HG03378 (cell line): ENCODE results near the gene WIPF1.

Experiments
- ATAC-seq: cut with Tn5 transposase; IDR thresholded peaks from one replicate; pipeline ENCODE4 v1.9.1; 2021; ENCODE audit warnings: mild to moderate bottlenecking, moderate library complexity; ENCODE audit not compliant: unreplicated experiment

Gene WIPF1

GRCh38 chr2:174621323-174621722, 23.7 kb upstream of the WIPF1 start:
- ATAC-seq: no peak

DNA sequence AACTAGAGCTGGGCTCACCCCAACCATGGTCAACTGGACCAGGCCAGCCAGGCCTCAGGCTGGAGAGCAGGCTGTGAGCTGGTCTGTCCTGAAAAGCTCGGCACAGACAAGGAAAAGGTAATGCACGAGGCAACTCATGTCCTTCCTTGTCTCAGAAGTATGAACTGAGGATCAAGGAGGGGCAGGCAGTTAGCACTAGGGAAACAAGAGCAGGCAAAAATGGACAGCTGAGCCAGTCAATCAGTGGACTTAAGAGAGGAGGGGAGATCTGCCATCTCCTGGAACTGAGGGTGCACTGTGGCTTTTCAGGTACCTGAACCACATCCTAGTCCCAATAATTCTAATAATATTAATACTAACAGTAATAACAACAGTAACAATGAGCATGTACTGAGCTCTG, 20.6 kb upstream of the WIPF1 start:
- ATAC-seq: no peak

DNA sequence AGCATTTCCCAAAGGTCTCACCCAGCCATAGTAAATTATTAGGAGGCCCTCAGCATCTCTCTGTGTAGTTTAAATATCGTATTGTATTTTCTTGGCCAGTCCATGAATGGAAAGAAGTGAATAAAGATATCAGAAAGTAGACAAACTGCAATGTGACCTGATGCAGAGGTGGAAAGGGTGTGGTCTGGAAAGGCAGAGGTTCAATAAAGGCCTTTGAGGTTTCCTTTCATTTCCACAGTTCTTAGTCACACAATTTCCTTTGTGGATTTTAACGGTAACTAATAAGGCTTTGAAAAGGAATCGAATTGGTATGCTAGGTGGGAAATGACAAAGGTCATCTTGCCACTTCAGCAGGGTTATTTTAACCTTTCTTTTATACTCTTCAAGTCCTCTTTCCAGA, 20.1 kb upstream of the WIPF1 start:
- no peak for ATAC-seq

DNA sequence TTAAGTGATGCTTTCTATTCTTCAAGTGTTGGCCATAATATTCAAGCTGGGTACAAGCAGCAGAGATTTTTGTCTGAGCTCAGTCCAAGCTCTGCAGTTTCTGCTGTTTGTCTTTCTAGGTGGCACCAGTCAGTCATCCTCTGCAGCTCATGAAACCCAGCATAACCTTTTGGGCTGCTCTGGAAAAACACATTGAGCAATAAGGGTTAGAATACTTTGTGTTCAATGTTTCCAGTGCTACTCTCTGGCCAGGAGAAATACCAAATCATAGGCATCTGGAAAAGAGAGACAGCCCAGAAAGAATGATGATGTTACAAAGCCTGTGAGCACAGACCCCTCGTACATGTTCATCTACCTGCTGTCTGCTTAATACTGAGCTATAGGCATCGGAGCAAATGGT, 19.5 kb upstream of the WIPF1 start:
- no peak for ATAC-seq

DNA sequence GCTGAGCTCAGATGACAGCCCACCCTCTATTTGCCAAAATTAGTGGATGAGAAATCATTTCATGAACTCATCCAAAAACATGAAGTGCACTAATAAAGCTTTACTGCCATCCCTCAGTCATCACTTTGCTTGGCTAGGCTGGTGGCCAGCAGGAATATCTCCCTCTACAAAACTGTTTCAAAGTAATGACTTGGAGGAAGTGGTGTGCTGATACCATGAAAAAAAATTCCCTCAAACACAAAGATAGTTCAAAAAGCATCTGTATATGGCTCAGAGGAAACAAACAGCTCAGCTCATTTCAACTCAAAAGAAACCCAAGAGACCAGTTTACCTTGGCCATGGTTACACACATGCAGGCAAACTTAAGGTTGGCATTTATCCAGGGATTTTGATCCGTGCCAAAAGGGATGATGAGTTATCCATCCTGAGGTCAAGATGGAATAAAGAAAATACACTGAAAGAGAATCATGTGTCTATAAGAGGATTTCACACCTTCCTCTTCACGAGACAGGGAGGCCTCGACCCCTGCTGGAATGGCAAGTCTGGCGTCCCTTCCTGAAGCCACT, 18.4 kb upstream of the WIPF1 start:
- no peak for ATAC-seq

- no peak for ATAC-seq
Measured at GRCh38 chr2:174614261-174614660, 16.7 kb upstream of the WIPF1 start.

- ATAC-seq: no peak
Measured at GRCh38 chr2:174613531-174613930, 15.9 kb upstream of the WIPF1 start.

DNA sequence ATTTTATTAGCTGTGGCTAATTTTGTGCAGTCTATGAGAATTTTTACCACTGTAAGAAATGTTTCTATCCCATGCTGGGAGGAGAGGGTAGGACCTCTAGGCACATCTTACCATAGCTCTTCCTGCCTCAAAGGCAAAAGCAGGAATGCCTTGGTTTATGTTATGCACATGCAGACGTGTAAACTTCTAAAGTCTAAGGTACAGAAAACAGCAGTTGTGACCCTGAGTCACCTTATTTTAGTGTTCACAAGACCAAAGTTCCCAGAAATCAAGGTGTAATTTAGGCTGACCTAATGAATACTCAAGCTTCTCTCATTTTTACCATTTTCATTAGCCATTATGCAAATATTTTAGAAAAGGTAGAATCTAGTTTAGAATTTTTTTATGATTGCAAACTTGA, 15.4 kb upstream of the WIPF1 start:
- no peak for ATAC-seq

GRCh38 chr2:174611854-174612253, 14.2 kb upstream of the WIPF1 start:
- no peak for ATAC-seq

GRCh38 chr2:174611006-174611405, 13.4 kb upstream of the WIPF1 start:
- ATAC-seq: no peak

- ATAC-seq: no peak
Measured at GRCh38 chr2:174610243-174610995, 12.8 kb upstream of the WIPF1 start.

DNA sequence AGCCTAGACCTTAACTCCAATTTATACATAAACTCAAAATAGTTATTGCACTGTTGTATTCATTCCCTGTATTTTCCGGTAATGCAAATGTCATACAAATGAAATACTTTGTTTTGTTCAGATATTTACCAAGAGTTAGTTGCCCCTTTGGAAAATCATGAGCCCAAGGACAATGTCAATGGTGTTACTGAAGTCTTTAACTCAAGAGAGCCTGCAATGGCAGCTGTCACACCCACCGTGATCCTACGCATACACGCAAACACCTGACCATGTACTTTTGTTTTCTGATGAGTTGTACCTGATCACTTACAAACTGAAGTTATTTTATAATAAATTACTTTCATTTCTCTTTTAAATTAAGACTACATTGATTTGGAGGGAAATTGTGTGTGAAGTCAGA, 11.7 kb upstream of the WIPF1 start:
- no peak for ATAC-seq

DNA sequence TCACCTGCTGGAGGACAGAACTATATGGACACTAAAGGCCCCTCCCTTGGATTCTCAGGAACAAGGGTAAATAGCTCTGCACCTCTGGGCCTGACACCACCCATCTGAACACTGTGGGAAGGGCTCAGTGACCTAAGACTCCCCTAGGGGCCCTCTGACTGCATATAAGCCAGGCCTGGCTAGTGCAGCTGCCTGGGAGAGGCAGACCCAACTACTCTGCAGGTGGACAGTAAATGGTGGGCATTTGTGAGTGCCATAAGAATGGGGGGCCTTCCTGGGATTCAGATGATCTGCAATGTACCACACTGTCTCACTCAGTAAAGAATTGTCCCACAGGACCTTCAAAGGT, 11.2 kb upstream of the WIPF1 start:
- ATAC-seq: peak; percentile 36

GRCh38 chr2:174607989-174608865, 10.6 kb upstream of the WIPF1 start:
- ATAC-seq: peak; percentile 77

- no peak for ATAC-seq
Measured at GRCh38 chr2:174607584-174607983, 10.0 kb upstream of the WIPF1 start.

GRCh38 chr2:174606336-174606735, 8.7 kb upstream of the WIPF1 start:
- ATAC-seq: peak; percentile 35

DNA sequence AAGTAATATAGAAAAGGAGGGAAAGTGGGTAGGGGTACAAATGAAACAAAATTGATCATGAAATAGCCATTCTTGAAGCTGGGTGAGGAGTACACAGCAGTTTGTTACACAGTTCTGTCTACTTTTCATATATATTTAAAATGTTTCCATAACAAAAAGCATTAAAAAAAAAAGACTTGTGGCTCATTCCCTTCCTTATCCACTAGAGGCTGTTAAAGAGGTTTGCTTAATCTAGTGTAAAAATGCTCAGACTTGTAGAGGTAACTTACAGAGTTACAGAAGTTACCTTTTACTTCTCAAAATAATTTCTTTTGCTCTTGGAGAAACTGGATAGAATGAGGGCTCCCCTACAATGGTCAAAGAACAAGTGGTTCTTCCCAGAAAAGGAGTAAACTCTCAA, 8.1 kb upstream of the WIPF1 start:
- ATAC-seq: no peak

GRCh38 chr2:174603280-174603679, 5.7 kb upstream of the WIPF1 start:
- peak; percentile 41 for ATAC-seq

DNA sequence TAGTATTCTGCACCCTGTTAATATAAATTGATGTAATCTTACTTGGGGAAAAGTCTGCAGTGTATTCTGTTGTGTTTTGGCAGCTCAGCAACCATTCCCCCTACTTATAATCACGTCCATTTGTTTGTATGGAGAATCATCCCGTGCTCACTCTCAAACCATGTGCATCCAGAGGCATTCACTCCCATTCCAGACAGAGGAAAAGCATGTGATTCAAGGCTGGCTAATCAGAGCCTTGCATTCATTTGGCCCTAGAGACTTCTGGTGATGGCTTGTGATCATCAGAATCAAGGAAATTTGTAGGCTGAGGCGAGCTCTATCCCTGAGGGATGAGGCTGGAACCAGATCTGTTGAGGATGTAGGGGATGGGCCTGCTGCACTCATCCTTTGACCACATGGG, 5.1 kb upstream of the WIPF1 start:
- no peak for ATAC-seq

DNA sequence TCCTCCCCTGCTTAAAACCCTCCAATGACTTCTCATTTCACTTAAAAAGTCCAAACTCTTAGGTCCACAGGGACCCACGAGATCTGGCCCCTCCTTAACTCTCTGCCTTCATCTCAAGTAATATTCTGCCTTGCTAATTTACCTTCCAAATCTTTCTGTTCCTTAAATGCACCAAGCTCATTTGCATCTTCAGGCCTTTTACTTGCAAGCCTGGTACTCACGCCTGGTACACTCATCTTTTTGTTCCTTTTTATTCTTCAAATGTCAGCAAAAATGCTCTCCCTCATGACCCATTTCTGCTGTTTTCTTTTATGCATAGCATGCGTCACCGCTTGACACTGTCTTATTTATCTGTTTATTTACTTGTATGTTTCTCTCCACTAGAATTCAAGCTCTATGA, 2.7 kb upstream of the WIPF1 start:
- no peak for ATAC-seq

- no peak for ATAC-seq
Measured at GRCh38 chr2:174599310-174599921, 1.8 kb upstream of the WIPF1 start.

DNA sequence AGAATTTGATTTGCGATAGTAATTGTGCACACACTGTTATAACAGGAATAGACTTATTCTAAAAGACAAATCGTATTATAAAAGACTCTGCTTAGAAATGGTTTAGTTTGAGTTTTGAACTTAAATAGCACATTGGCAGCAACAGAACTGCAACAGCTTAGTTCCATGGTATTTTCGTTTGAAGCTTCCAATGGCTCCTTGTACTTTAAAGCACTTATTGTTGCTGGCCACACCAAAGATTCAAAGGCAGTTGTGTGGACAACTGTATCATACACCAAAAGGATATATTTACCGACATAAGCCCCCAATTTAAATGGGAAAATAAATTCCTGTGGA, 627 bp downstream of the WIPF1 start:
- ATAC-seq: no peak
